ENCODE measurements around the gene ENTREP1.
"Not testable (repeated sequence)": the region's sequence is repeated elsewhere in the genome, so short reads cannot be mapped to it uniquely, and the experiment has no call there.

Gene ENTREP1

DNA sequence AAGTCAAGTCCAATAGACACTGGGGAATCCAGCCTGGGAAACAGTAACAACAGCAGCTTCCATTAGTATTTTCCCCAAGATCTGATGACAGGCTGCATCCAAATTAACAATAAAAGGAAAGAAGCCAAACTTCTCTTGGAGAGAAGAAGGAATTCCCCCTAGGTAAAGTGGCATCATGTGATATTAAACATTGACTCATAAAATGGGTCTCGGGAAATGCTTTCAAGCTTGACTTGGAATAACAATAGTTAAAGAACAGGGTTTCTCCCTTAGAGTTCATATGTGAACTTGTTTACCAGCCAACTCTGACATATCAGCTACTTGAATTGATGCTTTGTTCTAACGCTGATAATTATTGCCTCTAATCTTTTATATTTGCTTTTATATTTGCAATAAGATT is 45.4 kb downstream of the ENTREP1 start:
- no peak for DNase-seq

DNA sequence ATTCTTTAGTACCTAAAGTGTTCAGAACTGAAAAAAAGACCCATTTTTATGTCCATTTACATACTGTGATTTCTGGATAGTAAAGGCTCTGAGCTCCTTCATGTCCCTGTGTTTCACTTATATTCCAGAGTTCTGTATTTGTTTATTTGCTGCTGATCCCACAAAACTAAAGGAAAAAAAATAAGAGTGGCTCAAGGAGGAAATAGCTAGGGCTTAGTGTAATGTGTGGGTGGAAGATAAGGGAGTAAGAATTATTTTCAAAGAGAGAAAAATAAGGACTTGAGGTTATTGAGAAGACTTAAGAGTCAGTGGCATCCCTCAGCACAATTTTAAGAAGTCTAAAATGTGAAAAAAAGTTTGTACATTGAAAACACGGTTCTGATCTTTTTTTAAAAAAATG is 46.0 kb downstream of the ENTREP1 start:
- no peak for DNase-seq

DNA sequence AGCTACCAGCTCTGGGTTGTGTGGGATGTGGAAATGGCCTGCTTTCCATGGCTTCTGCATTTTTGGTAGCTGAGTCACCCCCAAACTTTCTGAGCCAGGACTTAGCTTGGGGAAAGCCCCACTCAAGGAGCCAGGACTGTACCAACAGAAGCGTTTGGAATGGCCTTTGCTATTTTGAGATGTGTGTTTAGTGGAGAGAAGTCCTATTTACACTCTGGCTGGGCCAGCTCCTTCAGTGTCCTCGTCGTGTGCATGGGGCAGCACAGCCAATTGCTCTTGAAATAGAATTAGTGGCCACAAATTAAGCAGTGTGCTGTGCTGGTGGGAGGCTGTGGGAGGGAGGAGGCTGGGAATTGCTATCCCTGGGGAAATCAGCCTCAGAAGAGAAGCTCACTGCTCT is 51.6 kb downstream of the ENTREP1 start:
- DNase-seq: peak; percentile 6

DNA sequence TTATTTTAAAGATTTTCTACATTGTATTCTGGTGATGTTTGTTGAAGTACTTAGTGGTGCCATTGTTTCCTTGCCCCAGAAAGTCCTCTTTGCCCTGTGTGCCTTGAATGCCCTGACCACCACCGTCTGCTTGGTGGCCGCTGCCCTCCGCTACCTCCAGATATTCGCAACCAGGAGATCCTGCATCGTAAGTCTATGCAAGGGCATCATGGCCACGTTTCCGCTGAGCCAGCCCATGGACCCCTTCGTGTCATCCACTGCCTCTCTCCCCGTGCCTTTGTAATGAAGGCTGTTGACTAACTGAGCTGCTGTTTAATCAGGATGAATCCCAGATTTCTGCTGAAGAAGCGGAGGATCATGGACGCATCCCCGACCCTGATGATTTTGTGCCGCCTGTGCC is 52.3 kb downstream of the ENTREP1 start:
- no peak for DNase-seq

DNA sequence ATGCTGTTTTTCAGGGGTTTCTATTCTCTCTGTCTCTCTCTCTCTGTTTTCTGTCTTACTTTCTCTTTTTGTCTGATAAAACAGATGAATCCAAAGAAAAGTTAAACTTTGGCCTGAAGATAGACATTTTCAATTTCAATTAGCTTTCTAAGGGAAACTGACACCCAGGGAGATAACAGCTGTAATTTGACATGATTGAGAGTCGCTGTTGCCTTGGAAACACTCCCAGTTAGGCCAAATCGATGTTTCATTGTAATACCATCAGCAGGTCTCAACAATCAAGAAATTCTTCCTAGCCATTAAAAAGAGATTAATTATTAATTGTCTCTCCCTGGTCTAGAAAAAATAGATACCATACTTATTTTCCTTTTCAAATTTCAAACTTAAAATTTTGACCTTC is 53.0 kb downstream of the ENTREP1 start:
- no peak for DNase-seq

DNA sequence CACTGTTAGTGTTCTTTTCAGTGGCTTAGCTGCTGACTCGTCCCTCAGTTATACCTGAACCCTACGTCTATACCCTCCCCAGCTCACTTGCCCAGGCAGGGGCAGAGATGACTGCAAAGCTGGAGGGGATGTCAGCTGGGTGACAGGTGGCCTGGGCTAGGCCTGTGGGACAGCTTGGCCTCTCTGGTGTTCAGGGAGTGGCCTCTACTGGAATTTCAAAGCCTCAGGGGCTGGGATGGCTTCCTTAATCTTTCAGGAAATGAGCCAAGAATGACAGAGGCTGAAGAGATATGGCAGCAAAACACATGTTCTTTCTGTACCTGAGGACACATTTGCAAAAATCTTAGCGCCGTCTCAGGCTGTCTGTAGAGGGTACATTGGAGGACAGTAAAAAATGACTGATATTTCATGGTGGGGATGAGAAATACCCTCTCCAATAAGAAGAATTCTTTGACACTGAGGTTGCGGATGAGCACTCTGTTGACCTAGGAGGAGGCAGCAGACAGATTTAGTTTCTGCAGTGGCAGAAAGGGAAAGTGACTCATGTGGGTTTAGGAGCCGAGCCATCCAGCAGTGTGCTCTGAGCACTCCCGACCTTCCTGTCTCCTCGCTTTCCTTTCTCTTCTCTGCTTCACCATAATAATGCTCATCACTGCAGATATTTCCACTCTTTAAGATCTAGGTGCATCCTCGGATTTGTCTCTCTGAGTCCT is 54.4 kb downstream of the ENTREP1 start:
- no peak for DNase-seq

DNA sequence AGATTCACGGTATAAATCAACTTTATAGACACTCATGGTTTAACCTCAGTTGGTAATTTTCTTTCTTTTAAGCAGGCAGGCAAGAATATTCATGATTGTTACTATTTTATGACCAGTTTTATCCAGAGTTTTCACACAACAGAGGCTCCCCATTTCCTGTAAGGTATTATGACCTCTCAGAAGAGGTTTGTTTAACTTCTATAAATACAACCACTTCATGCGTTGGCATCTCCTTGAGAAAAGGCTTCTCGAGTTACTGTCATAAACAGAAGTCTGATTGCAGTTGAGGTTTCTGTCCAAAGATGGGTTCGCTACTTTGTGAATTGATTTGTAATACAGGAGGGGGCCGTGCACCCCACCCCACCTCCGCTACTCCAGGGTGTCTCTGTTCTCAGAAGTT is 55.3 kb downstream of the ENTREP1 start:
- no peak for DNase-seq

DNA sequence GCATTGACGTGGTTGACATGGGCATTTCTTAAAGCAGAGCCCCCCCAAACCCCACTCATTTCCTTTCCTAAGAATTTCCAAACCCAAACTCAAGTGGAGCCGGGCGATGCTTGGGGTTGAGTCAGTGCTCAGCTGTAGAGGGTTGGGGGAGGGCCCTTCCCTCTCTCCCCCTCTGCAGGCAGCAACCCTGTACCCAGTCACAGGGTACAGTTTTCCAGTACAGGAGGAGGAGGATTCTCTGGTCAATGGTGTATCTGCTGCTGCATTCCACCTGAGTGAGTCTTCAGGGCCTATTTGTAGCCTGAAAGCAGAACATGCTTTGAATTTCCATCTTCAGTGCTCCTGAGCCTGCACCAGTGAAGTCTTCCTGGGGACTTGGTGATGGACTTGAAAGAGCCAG is 55.8 kb downstream of the ENTREP1 start:
- no peak for DNase-seq

DNA sequence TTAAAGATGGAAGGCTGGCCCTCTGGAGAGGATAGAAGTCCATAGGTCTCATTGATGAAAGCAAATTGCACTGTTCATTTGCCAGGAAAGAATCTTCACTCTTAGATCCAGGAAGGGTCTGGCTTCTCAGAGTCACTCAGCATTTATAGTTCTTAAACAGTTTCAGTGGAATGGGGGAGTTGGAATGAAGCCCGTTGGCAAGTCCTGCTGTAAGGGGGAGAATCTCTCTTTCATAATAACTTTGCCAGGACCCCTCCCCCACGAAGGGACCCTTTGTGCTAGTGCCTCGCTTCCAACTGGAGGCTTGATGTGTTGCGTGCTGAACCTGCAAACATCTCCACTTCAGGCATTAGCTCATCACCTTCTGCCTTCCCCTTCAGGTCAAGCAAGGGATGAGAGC is 57.1 kb downstream of the ENTREP1 start:
- no peak for DNase-seq

DNA sequence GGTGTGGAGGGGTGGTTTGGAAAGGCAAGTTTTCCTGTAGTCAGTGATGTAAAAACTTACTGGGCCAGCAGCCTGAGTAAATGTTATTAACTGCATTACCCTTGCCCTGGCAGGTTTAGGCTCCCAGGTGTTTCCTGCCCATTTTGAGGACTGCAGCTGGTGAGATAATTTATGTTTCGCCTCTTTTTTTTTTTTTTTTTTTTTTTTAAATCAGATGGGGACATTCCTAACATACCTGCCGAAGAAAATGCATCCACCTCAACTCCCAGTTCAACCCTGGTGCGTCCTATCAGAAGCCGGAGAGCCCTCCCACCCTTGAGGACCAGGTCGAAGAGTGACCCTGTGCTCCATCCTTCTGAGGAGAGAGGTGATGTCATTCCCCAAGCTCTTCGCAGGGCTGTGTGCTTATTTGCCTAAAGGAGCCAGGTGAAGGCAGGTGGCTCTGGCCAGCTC is 60.6 kb downstream of the ENTREP1 start:
- no peak for DNase-seq

DNA sequence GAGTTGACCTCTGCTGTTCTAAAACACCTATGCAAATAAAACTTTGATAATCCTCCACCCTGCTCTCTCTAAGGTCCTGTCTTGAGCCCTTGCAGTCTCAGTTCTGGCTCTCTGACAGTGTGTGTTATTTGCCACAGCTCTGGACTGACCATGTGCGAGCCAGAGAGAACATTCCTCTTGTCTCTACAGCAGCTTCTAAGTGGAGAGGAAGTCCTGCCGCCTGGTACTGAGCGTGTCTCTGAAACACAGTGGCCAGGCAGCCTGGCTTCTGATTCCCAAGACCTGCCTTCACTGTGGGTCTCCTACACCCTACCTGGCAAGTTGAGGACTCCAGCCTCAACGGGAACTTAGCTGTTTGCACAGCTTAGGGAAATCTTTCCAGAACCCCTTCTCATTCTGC is 61.6 kb downstream of the ENTREP1 start:
- no peak for DNase-seq

DNA sequence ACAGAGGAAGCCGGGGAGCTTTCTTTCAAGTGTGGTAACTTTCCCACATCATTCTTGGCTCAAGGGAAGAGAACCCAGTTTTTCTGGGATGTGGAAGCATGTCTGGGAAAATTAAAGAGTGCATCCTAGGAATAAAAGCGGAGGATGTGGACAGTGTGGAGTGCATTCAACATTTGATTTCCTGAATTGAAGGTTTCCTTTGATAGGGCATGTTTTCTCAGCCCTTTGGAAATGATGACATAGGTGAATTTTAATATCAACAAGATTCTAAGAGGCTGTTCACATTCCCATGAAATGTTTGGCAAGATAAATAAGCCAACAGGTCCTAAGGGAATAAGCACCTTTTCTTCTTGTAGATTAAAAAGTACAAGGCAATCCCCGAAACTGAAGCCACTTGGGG is 63.6 kb downstream of the ENTREP1 start:
- no peak for DNase-seq

DNA sequence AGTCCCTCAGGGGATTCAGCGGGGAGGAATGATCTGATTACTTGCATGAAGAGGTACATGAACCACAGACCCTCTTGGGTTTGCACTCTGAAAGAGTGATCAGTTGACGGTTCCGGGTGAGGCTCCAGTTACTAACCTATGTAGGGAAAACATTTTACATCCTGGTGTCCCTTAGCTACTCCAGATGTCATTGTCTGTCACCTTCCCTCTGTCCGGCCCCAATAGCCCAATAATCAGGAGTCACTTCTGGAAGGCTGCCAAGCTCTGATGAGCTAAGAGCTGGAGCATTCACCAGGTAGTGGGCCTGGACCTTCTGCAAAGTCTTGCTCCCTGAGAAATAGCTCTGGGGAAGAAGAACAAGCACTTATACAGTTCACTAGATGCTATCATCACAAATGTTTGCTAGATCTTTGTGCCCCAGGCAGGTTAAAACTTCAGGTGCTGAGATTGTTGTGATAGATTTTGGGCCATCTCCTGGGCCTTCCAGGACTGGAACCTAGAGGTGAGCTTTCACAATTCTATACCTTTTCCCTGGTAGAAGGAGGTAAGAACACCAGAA is 64.5 kb downstream of the ENTREP1 start:
- DNase-seq: no peak

DNA sequence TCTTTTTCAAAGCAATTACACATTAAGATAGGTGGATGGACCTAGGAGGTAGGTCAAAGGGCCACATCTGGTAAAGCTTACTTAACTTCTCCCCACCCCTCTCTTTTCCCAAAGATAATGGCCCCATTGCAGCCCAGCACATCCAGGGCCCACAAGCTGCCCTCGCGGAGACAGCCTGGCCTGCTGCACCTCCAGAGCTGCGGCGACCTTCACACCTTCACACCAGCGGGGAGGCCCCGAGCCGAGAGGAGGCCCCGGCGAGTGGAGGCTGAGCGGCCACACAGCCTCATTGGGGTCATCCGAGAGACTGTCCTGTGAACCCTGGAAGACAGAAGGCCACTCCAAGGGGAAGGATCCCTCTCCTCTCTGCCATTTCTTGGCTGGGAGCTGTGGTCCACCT is 66.5 kb downstream of the ENTREP1 start:
- no peak for DNase-seq

DNA sequence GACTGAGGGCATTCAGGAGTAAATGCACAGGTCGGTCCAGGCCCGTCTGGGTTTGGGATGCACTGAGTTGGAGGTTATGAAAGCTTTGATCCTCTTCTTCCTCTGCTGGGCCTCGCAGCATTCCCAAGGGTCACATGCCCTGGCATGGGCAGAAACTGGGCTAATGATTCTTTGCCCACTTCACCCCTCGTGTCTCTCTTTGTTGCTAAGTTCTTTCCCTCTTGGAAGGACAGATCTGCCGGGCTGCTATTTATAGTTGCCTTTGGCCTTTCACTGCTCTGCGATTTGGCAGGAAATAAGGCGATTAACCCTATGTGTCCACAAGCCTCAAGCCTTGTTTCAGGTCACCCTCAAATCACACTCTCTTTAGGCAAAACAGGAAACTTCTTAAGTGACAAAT is 66.9 kb downstream of the ENTREP1 start:
- DNase-seq: peak; percentile 5

DNA sequence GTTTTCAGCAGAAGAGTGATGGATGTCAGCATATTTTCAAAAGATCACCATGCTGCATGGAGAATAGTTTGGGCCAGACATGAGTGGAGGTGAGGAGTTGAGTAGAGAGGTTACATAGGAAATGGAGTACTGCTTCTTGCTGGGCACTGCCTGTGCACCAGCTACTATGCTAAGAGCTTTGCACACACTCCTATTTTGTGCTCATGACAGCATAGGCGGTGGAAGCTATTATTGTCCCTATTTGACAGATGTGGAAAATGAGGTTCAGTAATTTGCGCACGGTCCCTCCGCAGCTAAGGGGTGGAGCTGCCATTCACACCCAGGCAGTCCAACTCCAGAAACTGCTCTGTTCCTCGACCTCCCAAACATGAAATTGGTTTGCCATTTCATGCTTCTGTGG is 67.8 kb downstream of the ENTREP1 start:
- DNase-seq: no peak

DNA sequence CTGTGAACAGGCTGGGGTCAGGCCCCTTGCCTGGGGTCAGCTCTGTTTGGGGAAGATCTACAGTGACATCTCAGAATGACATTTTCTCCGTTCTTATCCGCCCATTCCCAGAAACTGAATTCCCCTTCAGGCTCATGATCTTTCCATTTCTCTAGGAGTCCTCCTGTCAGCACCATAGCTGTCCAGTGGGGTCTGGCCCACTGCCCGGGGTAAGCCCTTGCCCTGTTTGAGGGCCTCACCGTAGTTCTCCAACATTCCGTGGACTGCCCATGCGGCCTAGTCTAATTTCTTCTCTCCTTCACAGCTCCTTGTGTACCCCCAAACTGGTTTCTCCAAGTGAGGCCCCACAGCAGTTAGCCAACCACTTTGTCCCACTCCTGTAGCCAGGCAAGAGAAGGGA is 68.4 kb downstream of the ENTREP1 start:
- no peak for DNase-seq

DNA sequence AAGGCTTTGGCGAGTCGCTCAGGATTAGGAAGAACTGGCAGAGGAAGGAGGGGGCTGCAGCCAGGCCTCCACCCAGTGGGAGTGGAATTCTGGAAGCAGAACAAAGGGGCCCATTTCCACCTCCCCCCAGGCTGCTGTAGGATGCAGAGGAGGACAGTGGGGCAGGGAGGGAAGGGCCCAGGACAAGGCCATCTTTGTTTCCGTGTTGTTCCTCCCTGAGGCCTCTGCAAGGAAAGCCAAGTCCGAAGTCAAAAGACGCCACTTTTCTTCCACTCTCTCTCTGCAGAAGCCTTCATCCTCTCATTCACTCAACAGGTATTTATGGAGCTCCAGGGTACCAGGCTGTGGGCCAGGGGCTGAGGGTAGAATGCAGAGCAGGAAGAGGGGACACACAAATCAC is 70.7 kb downstream of the ENTREP1 start:
- DNase-seq: no peak

DNA sequence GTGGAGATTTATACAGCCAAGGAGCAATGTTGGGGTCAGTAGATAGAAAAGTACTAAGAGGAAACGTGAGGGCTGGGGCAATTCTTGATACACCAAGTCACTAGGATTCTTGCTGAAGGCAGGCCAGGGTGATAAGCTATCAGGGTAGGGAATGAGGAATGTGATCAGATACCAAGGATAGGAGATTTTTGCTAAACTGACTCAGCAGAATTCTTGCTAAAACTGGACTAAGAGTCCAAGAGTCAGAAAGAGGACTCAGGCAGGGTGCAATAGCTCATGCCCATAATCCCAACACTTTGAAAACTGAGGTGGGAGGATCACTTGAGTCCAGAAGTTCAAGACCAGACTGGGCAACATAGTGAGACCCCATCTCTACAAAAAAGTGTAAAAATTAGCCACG is 71.7 kb downstream of the ENTREP1 start:
- DNase-seq: no peak

DNA sequence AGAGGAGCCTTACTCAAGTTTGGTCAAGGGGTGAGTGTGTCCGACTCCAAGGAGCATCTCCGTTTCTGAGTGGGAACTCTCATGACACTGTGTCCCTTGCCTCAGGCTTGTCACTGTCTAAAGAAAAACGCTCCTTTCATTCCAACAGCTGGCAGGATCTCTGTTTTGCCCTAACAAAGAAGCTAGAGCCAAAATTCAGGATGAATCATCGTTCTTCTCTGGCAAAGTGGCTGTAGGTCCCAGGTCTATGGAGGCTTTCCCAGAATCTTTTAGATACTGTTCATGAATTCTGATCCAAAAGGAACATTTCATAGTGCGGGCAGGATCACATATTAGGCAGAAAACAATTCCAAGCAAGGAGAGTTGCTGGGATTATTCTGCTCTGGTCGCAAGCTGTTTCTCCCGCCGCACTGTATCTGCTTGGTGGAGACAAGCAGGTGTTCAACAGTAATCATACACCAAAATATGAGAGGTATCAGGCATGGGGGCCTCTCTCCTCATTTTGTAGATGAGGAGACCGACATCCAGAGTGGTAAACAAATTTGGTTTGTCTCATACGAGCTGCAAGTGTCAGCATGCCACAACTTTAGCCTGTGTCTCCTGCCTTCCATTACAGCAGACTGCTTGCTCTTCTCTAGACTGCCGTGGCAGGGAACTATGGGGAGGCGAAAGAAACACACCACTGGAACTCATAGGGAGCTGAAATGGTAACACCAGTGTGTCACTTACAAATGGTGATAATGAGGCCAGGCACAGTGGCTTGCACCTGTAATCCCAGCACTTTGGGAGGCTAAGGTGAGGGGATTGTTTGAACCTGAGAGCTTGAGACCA is 72.6 kb downstream of the ENTREP1 start:
- DNase-seq: no peak

DNA sequence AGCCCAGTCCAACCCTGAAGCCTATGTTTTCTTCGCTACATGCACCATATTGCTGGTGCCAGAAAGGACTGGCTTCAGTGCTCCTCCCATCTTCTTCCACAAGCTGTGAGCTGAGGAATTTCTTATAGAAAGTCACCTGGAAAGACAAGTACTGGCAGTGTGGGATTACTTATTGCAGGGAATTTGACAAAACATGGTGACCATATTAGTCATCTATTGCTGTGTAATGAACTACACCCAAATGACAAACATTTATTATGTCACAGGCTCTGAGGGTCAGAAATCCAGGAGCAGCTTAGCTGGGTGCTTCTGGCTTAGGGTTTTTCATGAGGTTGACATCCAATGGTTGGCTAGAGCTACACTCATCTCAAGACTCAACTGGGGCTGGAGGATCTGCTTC is 75.5 kb downstream of the ENTREP1 start:
- no peak for DNase-seq

DNA sequence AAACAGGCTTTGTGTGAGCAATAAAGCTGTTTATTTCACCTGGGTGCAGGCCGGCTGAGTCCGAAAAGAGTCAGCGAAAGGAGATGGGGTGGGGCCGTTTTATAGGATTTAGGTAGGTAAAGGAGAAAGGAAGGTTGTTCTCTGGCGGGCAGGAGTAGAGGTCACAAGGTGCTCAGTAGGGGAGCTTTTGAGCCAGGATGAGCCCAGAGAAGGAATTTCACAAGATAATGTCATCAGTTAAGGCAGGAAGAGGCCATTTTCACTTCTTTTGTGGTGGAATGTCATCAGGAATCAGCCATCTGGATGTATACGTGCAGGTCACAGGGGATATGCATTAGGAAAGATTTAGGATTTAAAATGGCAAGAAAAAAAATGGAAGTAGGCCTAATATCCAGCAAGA is 84.9 kb downstream of the ENTREP1 start:
- DNase-seq: not testable (repeated sequence)

DNA sequence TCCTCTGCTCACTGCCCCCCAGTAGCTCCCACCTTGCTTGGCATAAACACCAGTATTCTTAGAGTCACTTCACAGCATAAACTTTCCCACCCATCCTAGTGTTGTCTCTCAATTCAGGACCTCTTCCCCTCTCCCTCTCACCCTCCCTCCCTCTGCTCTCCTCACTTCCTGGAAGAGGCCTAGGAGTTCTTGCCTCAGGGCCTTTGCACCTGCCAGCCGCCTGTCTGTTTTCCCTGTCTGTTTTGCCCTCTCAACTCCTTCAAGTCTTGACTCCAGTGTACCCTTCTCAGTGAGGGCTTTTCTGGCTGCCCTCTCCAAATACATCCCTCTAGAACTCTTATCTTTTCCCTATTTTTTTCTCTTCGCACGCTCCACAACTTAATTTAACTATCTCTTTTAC is 86.2 kb downstream of the ENTREP1 start:
- DNase-seq: no peak
